K562 (cell line): Measurements from ENCODE around the gene YARS1. TPM values are rescaled to one million over a fixed set of nuclear protein-coding genes. Genes with fewer than 3 reads are reported as not detected.

Experiments
- ATF7 ChIP-seq: fragments of 450-650 bp; IDR thresholded peaks from 2 replicates; pipeline ENCODE4 v1.7.1; 2014; ENCODE audit warnings: mild to moderate bottlenecking, moderate library complexity
- CHD1 ChIP-seq: fragments of 200-600 bp; sonication (generic); IDR thresholded peaks from one replicate; pipeline ENCODE4 v1.6.1; 2012; ENCODE audit warnings: mild to moderate bottlenecking, moderate library complexity, low read length, inconsistent platforms
- CTBP1 ChIP-seq: fragments of 450-650 bp; IDR thresholded peaks from 2 replicates; pipeline ENCODE4 v1.6.1; 2016; ENCODE audit warnings: borderline replicate concordance
- CXXC5 ChIP-seq: fragments of 250-450 bp; sonication (Bioruptor Pico); IDR thresholded peaks from 2 replicates; pipeline ENCODE4 v1.8.0; 2022; ENCODE audit warnings: inconsistent platforms, mild to moderate bottlenecking, moderate library complexity
- DNMT1 ChIP-seq: fragments of 450-650 bp; IDR thresholded peaks from 2 replicates; pipeline ENCODE4 v1.6.1; 2016; ENCODE audit warnings: antibody characterized with exemption, mild to moderate bottlenecking
- FOXP1 ChIP-seq: sonication (generic); formaldehyde crosslinking; IDR thresholded peaks from 2 replicates; pipeline ENCODE4 v1.8.0; 2022; ENCODE audit warnings: mild to moderate bottlenecking, missing genetic modification reagents
- GABPB1 ChIP-seq: sonication (generic); formaldehyde crosslinking; IDR thresholded peaks from 2 replicates; pipeline ENCODE4 v1.8.0; 2022; ENCODE audit warnings: mild to moderate bottlenecking, missing genetic modification reagents
- HBP1 ChIP-seq: fragments of 450-650 bp; formaldehyde crosslinking; IDR thresholded peaks from 2 replicates; pipeline ENCODE4 v1.4.0; 2022; ENCODE audit warnings: missing genetic modification characterization
- HDAC2 ChIP-seq: fragments of 450-650 bp; IDR thresholded peaks from 2 replicates; pipeline ENCODE4 v1.6.1; 2016; ENCODE audit warnings: mild to moderate bottlenecking
- KDM1A ChIP-seq, 2 experiments: fragments of 450-650 bp; IDR thresholded peaks; 2 replicates each; pipeline ENCODE4 v1.6.1; 2016; ENCODE audit warnings: mild to moderate bottlenecking in 2 of 2
- L3MBTL2 ChIP-seq: fragments of 450-650 bp; IDR thresholded peaks from 2 replicates; pipeline ENCODE4 v1.6.1; 2016; ENCODE audit warnings: mild to moderate bottlenecking, moderate library complexity
- MTA1 ChIP-seq: fragments of 450-650 bp; IDR thresholded peaks from 2 replicates; pipeline ENCODE4 v1.6.1; 2017; ENCODE audit warnings: borderline replicate concordance
- MTA3 ChIP-seq: fragments of 450-650 bp; formaldehyde crosslinking; IDR thresholded peaks from 2 replicates; pipeline ENCODE4 v1.6.1; 2017; ENCODE audit warnings: mild to moderate bottlenecking, borderline replicate concordance
- NRF1 ChIP-seq, 2 experiments: fragments of 450-650 bp; IDR thresholded peaks in 1 of 2; conservative IDR thresholded peaks in 1 of 2; 2 replicates each; pipeline ENCODE4 v1.6.1; 2014; ENCODE audit warnings: mild to moderate bottlenecking in 2 of 2
- POLR2G ChIP-seq: fragments of 200-400 bp; formaldehyde crosslinking; IDR thresholded peaks from 2 replicates; pipeline ENCODE4 v1.6.1; 2017; ENCODE audit warnings: low read depth, mild to moderate bottlenecking, antibody characterized with exemption, low read length, moderate library complexity
- RBFOX2 ChIP-seq: fragments of 200-400 bp; formaldehyde crosslinking; IDR thresholded peaks from 2 replicates; pipeline ENCODE4 v1.6.1; 2017; ENCODE audit warnings: low read depth, mild to moderate bottlenecking, low read length, moderate library complexity
- RCOR1 ChIP-seq, 2 experiments: IDR thresholded peaks; 2 replicates each; pipeline ENCODE4 v1.6.1; 2012; ENCODE audit warnings: low read depth in 2 of 2, low read length in 2 of 2, borderline replicate concordance in 1 of 2, improper control_type of control experiment in 1 of 2
- SLC30A9 ChIP-seq: fragments of 250-450 bp; sonication (Bioruptor Pico); IDR thresholded peaks from 2 replicates; pipeline ENCODE4 v1.8.0; 2022; ENCODE audit warnings: mild to moderate bottlenecking, moderate library complexity
- SPI1 ChIP-seq: IDR thresholded peaks from 2 replicates; pipeline ENCODE4 v1.6.1; 2011; ENCODE audit warnings: low read depth, low read length, control low read depth, borderline replicate concordance
- ZBTB43 ChIP-seq: sonication (generic); formaldehyde crosslinking; IDR thresholded peaks from 2 replicates; pipeline ENCODE4 v1.8.0; 2023; ENCODE audit warnings: mild to moderate bottlenecking, missing genetic modification reagents
- ZC3H11A ChIP-seq: IDR thresholded peaks from 2 replicates; pipeline ENCODE4 v1.6.1; 2012; ENCODE audit warnings: low read depth, low read length, improper control_type of control experiment
- ZFX ChIP-seq: sonication (generic); formaldehyde crosslinking; IDR thresholded peaks from 2 replicates; pipeline ENCODE4 v1.8.0; 2022; ENCODE audit warnings: mild to moderate bottlenecking, missing genetic modification reagents, moderate library complexity
- ZNF639 ChIP-seq, 2 experiments: fragments of 200-800 bp in 1 of 2; sonication (Bioruptor generic) in 1 of 2; sonication (generic) in 1 of 2; formaldehyde crosslinking in 1 of 2; IDR thresholded peaks in 1 of 2; conservative IDR thresholded peaks in 1 of 2; 2 replicates each; pipeline versions ENCODE4 v1.5.0 to v1.6.1; 2016 to 2020; ENCODE audit warnings: missing compliant biosample characterization in 1 of 2, missing genetic modification characterization in 1 of 2, missing genetic modification reagents in 1 of 2
- polyA plus RNA-seq, 8 experiments: library from polyadenylated mRNA; depleted of rRNA in 4 of 8; stranded (reverse) in 5 of 8; unstranded in 3 of 8; fragments of >200 nt; fragmentation: Nextera tagmentation in 2 of 8; fragmentation: Illumina TruSeq in 1 of 8; extraction: Ambion mirVana in 2 of 8; extraction: Trizol in 1 of 8; gene quantifications; 2 replicates each; pipeline versions ENCODE4 v1.2.1 to v1.2.3, GENCODE V29; 2011 to 2014; ENCODE audit warnings: inconsistent platforms in 1 of 8, missing spikeins in 1 of 8
- total RNA-seq, 7 experiments: library from RNA; depleted of rRNA in 6 of 7; stranded (reverse); fragments of >200 nt in 6 of 7; fragmentation: Illumina TruSeq in 2 of 7; extraction: Trizol in 2 of 7; gene quantifications; 2 replicates each; pipeline versions ENCODE4 v1.2.1 to v1.2.3, GENCODE V29; 2011 to 2021; ENCODE audit warnings: low replicate concordance in 1 of 7

The YARS1 gene
- total and polyA plus RNA-seq, 9 of the 15 experiments (the other 6 are each of a cell fraction or from before 2014, with no cell fraction given): 66.2 to 336 (median 201) TPM

GRCh38 chr1:32741413-32742198, 75.6 kb downstream of the YARS1 start (continued):
- TF ChIP-seq SLC30A9 (CRISPR knock-in tag): no peak
- no peak for TF ChIP-seq ZC3H11A
- TF ChIP-seq CHD1: no peak
- 0 out of 2 replicates have a peak, but pooled peaks have one; percentile 10 for TF ChIP-seq HDAC2
- TF ChIP-seq CXXC5 (CRISPR knock-in tag): peak; percentile 87
- TF ChIP-seq RBFOX2: peak; percentile 61
- TF ChIP-seq POLR2G: peak; percentile 77
- 0 out of 4 replicates have a peak, but pooled peaks have one; percentile 8 to 11 for TF ChIP-seq NRF1 (conservative IDR thresholded peaks at IDR 0.05 in 1 of 2, IDR thresholded peaks at IDR 0.05 in 1 of 2)
- 0 out of 2 replicates have a peak, but pooled peaks have one; percentile 64 for TF ChIP-seq HBP1 (CRISPR knock-in tag)
- peak; percentile 20; the same call in 1 of the 2 replicates for TF ChIP-seq MTA3
- TF ChIP-seq KDM1A (IDR thresholded peaks at IDR 0.05): no peak
- peak; percentile 48 for TF ChIP-seq CTBP1
- peak; percentile 60; the same call in 1 of the 2 replicates for TF ChIP-seq GABPB1 (CRISPR knock-in tag)
- TF ChIP-seq ZFX (CRISPR knock-in tag): peak; percentile 56
- 0 out of 2 replicates have a peak, but pooled peaks have one; percentile 15 for TF ChIP-seq L3MBTL2
- no peak for TF ChIP-seq DNMT1
- TF ChIP-seq RCOR1 (IDR thresholded peaks at IDR 0.05; ENCODE audit: borderline replicate concordance in 1 of 2, low read depth in 2 of 2, low read length in 2 of 2): peak in 1 of 2 experiments; percentile 40; a peak in 1 of 4 replicates
- peak; percentile 75; the same call in 1 of the 2 replicates for TF ChIP-seq SPI1
- TF ChIP-seq ZBTB43 (CRISPR knock-in tag): no peak
- TF ChIP-seq FOXP1 (CRISPR knock-in tag): 0 out of 2 replicates have a peak, but pooled peaks have one; percentile 58
- peak in 1 of 2 experiments; percentile 67; a peak in 2 of 4 replicates for TF ChIP-seq ZNF639 (CRISPR knock-in tag; conservative IDR thresholded peaks at IDR 0.05 in 1 of 2, IDR thresholded peaks at IDR 0.05 in 1 of 2)
- peak; percentile 14; the same call in 1 of the 2 replicates for TF ChIP-seq ATF7
- peak; percentile 51; the same call in 1 of the 2 replicates for TF ChIP-seq MTA1
